HepG2 (cell line): Measurements from ENCODE around the gene ATP6V1F. TPM values are rescaled to one million over a fixed set of nuclear protein-coding genes. Genes with fewer than 3 reads are reported as not detected.

Experiments
- ATAC-seq: fragments of 200-7000 bp; cut with Tn5 transposase; 3 replicates; pipeline ENCODE4 v1.9.1; 2020; ENCODE audit warnings: mild to moderate bottlenecking, moderate library complexity
- BruUV-seq: library from RNA; stranded (reverse); fragments of 400-500 nt; replicated peaks from 2 replicates; lab custom pipeline; 2021; lab: Mats Ljungman, UMichigan
- CTCF ChIA-PET: fragments of 300-600 bp; formaldehyde crosslinking; extraction: SDS; loops from one replicate; lab custom pipeline; 2021; ENCODE audit warnings: low total read pairs, inconsistent platforms, low intra/inter-chr PET ratio; lab: Yijun Ruan, JAX
- POLR2A ChIA-PET: fragments of 350-600 bp; sonication (Branson Sonifier 250); formaldehyde crosslinking; loops from one replicate; lab custom pipeline; 2020; ENCODE audit warnings: antibody characterized with exemption, inconsistent platforms; lab: Yijun Ruan, JAX
- DNase-seq: peaks from one replicate; pipeline ENCODE4 v3.0.0-alpha.2; 2015; ENCODE audit warnings: low spot score
- FAIRE-seq: peaks from 3 replicates; lab custom pipeline; 2011; peaks lifted over from hg19 to GRCh38; lab: Jason Lieb, UNC
- H2AFZ ChIP-seq: one replicate; pipeline ENCODE4 v1.6.1; 2011; ENCODE audit warnings: low read length, inconsistent platforms
- H3K27ac ChIP-seq: fragments of 300-600 bp; 3 replicates; pipeline ENCODE4 v1.8.0; 2011; ENCODE audit warnings: mixed run types, mild to moderate bottlenecking, mixed read lengths, low read length, inconsistent platforms; ENCODE audit not compliant: insufficient read depth; ENCODE audit errors: extremely low read length
- H3K27me3 ChIP-seq, 2 experiments: fragments of 200-600 bp in 1 of 2; 2 replicates in 1 of 2; 3 replicates in 1 of 2; pipeline versions ENCODE4 v1.6.0 to v1.8.0; 2011; ENCODE audit warnings: low read length in 2 of 2, mild to moderate bottlenecking in 2 of 2, moderate library complexity in 2 of 2, inconsistent platforms in 1 of 2; ENCODE audit not compliant: insufficient read depth in 2 of 2, control insufficient read depth in 1 of 2
- H3K36me3 ChIP-seq, 2 experiments: fragments of 200-600 bp in 1 of 2; replicated peaks in 1 of 2; 2 replicates in 1 of 2; 3 replicates in 1 of 2; pipeline versions ENCODE4 v1.5.1 to v1.8.0; 2011; ENCODE audit warnings: low read length in 2 of 2, inconsistent platforms in 1 of 2; ENCODE audit not compliant: insufficient read depth in 2 of 2, control insufficient read depth in 1 of 2
- H3K4me1 ChIP-seq: 2 replicates; pipeline ENCODE4 v1.5.1; 2012; ENCODE audit warnings: low read length, inconsistent platforms; ENCODE audit not compliant: insufficient read depth
- H3K4me2 ChIP-seq: 2 replicates; pipeline ENCODE4 v1.6.0; 2011; ENCODE audit warnings: low read depth, low read length, inconsistent platforms
- H3K4me3 ChIP-seq, 3 experiments: fragments of 200-600 bp in 1 of 3; sonication (generic), shearing (Covaris generic) in 1 of 3; replicated peaks in 1 of 3; 2 replicates each; pipeline ENCODE4 v1.5.1; 2011 to 2016; ENCODE audit warnings: low read length in 3 of 3, inconsistent platforms in 2 of 3, low read depth in 2 of 3, mild to moderate bottlenecking in 2 of 3, control low read depth in 1 of 3, mixed read lengths in 1 of 3; ENCODE audit not compliant: insufficient read depth in 1 of 3
- H3K79me2 ChIP-seq: one replicate; pipeline ENCODE4 v1.6.1; 2011; ENCODE audit warnings: low read length, inconsistent platforms; ENCODE audit not compliant: insufficient read depth
- H3K9ac ChIP-seq: 2 replicates; pipeline ENCODE4 v1.6.0; 2011; ENCODE audit warnings: mild to moderate bottlenecking, low read depth, low read length, inconsistent platforms; ENCODE audit not compliant: insufficient read depth
- H3K9me3 ChIP-seq: 2 replicates; pipeline ENCODE4 v1.5.1; 2012; ENCODE audit warnings: mild to moderate bottlenecking, low read length
- H4K20me1 ChIP-seq: 2 replicates; pipeline ENCODE4 v1.6.0; 2011; ENCODE audit warnings: inconsistent platforms, mild to moderate bottlenecking, low read length, moderate library complexity; ENCODE audit not compliant: insufficient read depth
- ATF1 ChIP-seq: IDR thresholded peaks from 2 replicates; pipeline ENCODE4 v1.6.1; 2016; ENCODE audit warnings: mild to moderate bottlenecking, control low read depth
- ETS1 ChIP-seq: sonication (generic); formaldehyde crosslinking; IDR thresholded peaks from 2 replicates; pipeline ENCODE4 v1.4.0; 2020; ENCODE audit warnings: missing genetic modification reagents
- HES4 ChIP-seq: sonication (generic); formaldehyde crosslinking; IDR thresholded peaks from 2 replicates; pipeline ENCODE4 v1.9.0; 2021; ENCODE audit warnings: mild to moderate bottlenecking, missing genetic modification reagents, borderline replicate concordance
- HOMEZ ChIP-seq: IDR thresholded peaks from 2 replicates; pipeline ENCODE4 v1.6.1; 2016; ENCODE audit warnings: low read depth
- LBX2 ChIP-seq: sonication (generic); formaldehyde crosslinking; IDR thresholded peaks from 2 replicates; pipeline ENCODE4 v1.5.0; 2020; ENCODE audit warnings: missing genetic modification reagents, mild to moderate bottlenecking, borderline replicate concordance
- TCF7 ChIP-seq: sonication (generic); IDR thresholded peaks from 2 replicates; pipeline ENCODE4 v1.6.1; 2016; ENCODE audit warnings: antibody characterized with exemption, low read depth
- ZZZ3 ChIP-seq: sonication (generic); formaldehyde crosslinking; IDR thresholded peaks from 2 replicates; pipeline ENCODE4 v1.4.0; 2020; ENCODE audit warnings: missing genetic modification reagents, mild to moderate bottlenecking, borderline replicate concordance
- WGBS: methylation state at CpG from one replicate; pipeline ENCODE4 v1.1.6; 2017; ENCODE audit warnings: low lambda C conversion rate; 5-methylcytosine and 5-hydroxymethylcytosine counted together
- in situ Hi-C: cut with HindIII; loops from 2 replicates; pipeline ENCODE4 v1.10.0; 2017; ENCODE audit warnings: low pct_unique_long_range_greater_than_20kb; ENCODE audit not compliant: extremely low pct_ligation_motif_present
- intact Hi-C: fragments of 100-400 bp; cut with micrococcal nuclease; formaldehyde crosslinking; loops from one replicate; pipeline ENCODE4 v1.10.0; 2022; ENCODE audit not compliant: unreplicated experiment
- polyA plus RNA-seq, 8 experiments: library from polyadenylated mRNA; depleted of rRNA in 3 of 8; stranded (reverse) in 7 of 8; unstranded in 1 of 8; fragments of >200 nt; fragmentation: Illumina TruSeq in 4 of 8; extraction: Trizol in 4 of 8; gene quantifications; 2 replicates each; pipeline versions ENCODE4 v1.2.1 to v1.2.3, GENCODE V29; 2011 to 2016; ENCODE audit warnings: low read depth in 4 of 8, missing spikeins in 1 of 8, mixed read lengths in 1 of 8; ENCODE audit not compliant: insufficient read depth in 1 of 8
- total RNA-seq, 5 experiments: library from RNA; depleted of rRNA; stranded (reverse); fragments of >200 nt; fragmentation: Illumina TruSeq; extraction: Trizol; gene quantifications; 2 replicates each; pipeline ENCODE4 v1.2.3, GENCODE V29; 2016; ENCODE audit warnings: low read depth in 1 of 5
- TF ChIP-seq, protein P1 (sequence below): sonication (generic); formaldehyde crosslinking; IDR thresholded peaks from 2 replicates; pipeline ENCODE4 v1.4.0; 2020; ENCODE audit warnings: missing genetic modification reagents

The ATP6V1F gene
- total and polyA plus RNA-seq, 2 of the 13 experiments (the other 11 are each of a cell fraction or from before 2014, with no cell fraction given) = 87.2 to 132 TPM

DNA sequence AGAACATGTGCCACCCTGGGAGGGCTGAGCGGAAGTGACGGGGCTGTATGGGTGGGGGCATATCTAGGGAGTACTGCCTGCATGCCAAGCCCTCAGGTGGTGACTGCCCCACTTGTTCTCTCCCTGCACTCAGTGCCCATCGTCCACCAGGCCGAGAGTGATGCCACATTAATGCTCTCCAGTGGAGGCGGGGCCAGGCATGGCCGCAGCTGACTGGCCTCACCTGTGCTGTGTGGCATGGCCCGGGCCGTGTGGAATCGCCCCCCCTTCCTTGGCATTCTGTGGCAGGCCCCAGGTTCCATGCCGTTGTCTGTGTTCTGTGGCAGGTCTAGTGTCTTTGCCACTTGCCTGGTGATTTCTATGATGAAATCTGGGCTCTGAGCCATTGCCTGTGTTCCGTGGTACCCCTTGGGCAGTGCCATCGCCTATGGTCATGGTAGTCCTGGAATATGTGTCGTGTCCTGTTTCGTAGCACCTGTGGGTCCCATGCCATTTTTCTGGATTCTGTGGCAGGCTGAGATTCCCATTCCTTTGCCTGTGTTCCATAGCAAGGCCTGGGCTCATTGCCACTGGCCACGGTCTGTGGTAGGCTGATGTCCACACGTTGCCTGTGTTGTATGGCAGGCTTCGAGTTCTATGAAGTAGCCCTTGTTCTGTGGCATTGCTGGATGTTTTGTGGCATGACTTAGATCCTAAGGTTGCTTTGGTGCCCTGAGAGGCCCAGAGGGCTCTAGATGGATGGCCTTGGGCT, 23.5 kb upstream of the ATP6V1F start:
- no peak for FAIRE-seq
- H3K27me3 ChIP-seq = peaks cover 3 to 15% of the 10 kb centered on the region in 2 experiments; a peak in 2 of 5 replicates
- H3K4me3 ChIP-seq = no peak overlapping the region
- POLR2A ChIA-PET = no interaction called here
- no peaks in the 10 kb centered on the region for H3K9me3 ChIP-seq
- no peaks in the 10 kb centered on the region for H3K79me2 ChIP-seq
- intact Hi-C loops = loop anchor here (5.0 kb wide), 1 partner anchor 33 kb away; no protein-coding TSS in a partner anchor
- H3K4me1 ChIP-seq = peaks cover 4% of the 10 kb centered on the region; the same call in 1 of the 2 replicates
- no peaks in the 10 kb centered on the region for H4K20me1 ChIP-seq
- H3K4me2 ChIP-seq = no peak overlapping the region
- no peak for TF ChIP-seq HOMEZ (CRISPR knock-in tag)
- no peak for TF ChIP-seq ETS1
- TF ChIP-seq ZZZ3 (CRISPR knock-in tag) = no peak
- WGBS = 69% methylated on average over 4 of the region's 17 CpGs
- CTCF ChIA-PET = no interaction called here
- no TSS peak for BruUV-seq
- no peaks in the 10 kb centered on the region for H3K36me3 ChIP-seq
- DNase-seq = no peak
- no peak for ATAC-seq
- no peak overlapping the region for H3K9ac ChIP-seq
- H2AFZ ChIP-seq = no peak overlapping the region
- in situ Hi-C loops = no loop called here
- H3K27ac ChIP-seq = no peak overlapping the region

GRCh38 chr7:128839751-128840177, 22.9 kb upstream of the ATP6V1F start:
- H3K4me3 ChIP-seq = no peak overlapping the region
- intact Hi-C loops = loop anchor here (5.0 kb wide), 1 partner anchor 33 kb away; no protein-coding TSS in a partner anchor
- CTCF ChIA-PET = no interaction called here
- no peaks in the 10 kb centered on the region for H3K9me3 ChIP-seq
- H2AFZ ChIP-seq = no peak overlapping the region
- H3K4me1 ChIP-seq = peaks cover 9% of the 10 kb centered on the region
- H3K36me3 ChIP-seq = no peaks in the 10 kb centered on the region
- POLR2A ChIA-PET = no interaction called here
- BruUV-seq = no TSS peak
- in situ Hi-C loops = no loop called here
- 33% methylated on average over 10 of the region's 13 CpGs for WGBS
- no peaks in the 10 kb centered on the region for H4K20me1 ChIP-seq
- ATAC-seq = no peak
- H3K4me2 ChIP-seq = no peak overlapping the region
- no peak overlapping the region for H3K27ac ChIP-seq
- no peaks in the 10 kb centered on the region for H3K79me2 ChIP-seq
- H3K27me3 ChIP-seq = peaks cover 3 to 14% of the 10 kb centered on the region in 2 experiments; a peak in 2 of 5 replicates
- H3K9ac ChIP-seq = no peak overlapping the region
- FAIRE-seq = no peak
- DNase-seq = no peak
- TF ChIP-seq TCF7 (no peak), ATF1 (CRISPR knock-in tag) (no peak), HES4 (CRISPR knock-in tag) (no peak), LBX2 (CRISPR knock-in tag) (no peak)
- TF ChIP-seq, protein P1, sequence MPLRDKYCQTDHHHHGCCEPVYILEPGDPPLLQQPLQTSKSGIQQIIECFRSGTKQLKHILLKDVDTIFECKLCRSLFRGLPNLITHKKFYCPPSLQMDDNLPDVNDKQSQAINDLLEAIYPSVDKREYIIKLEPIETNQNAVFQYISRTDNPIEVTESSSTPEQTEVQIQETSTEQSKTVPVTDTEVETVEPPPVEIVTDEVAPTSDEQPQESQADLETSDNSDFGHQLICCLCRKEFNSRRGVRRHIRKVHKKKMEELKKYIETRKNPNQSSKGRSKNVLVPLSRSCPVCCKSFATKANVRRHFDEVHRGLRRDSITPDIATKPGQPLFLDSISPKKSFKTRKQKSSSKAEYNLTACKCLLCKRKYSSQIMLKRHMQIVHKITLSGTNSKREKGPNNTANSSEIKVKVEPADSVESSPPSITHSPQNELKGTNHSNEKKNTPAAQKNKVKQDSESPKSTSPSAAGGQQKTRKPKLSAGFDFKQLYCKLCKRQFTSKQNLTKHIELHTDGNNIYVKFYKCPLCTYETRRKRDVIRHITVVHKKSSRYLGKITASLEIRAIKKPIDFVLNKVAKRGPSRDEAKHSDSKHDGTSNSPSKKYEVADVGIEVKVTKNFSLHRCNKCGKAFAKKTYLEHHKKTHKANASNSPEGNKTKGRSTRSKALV = no peak
